ENCODE measurements around the gene FBXO9. TPM values are rescaled to one million over a fixed set of nuclear protein-coding genes. Genes with fewer than 3 reads are reported as not detected.

FBXO9 gene
- total and polyA plus RNA-seq, 2 of the 8 experiments (the other 6 are each of a cell fraction or from before 2014, with no cell fraction given) = 41.3 to 50.9 TPM

DNA sequence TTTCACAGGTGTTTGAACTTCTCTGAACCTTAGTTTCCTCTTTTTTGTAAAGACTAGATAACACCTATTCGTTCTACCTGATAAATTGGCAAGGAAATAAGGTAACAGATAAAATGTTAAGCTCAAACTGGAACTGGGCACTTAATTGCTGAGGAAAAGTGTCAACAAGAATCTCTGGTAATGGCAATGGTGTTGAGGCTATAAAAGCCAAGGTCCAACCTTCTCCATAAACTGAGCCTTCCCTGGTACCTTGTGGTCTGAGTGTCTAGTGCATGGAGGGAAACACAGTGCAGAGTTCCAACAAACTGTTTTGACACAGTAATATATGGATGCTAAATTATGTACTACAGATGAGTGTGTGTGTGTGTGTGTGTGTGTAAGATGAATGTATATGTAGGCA is 36.7 kb upstream of the FBXO9 start:
- Histone ChIP-seq H3K23ac (ENCODE audit: insufficient read length) (no peak overlapping the region), H3K79me2 (ENCODE audit: control insufficient read depth in 1 of 2, insufficient read depth in 2 of 2, low read length in 2 of 2) (no peaks in the 10 kb centered on the region), H3K36me3 (ENCODE audit: control insufficient read depth in 2 of 4, insufficient read depth in 4 of 4, low read length in 3 of 4) (peaks cover 0 to 12% (median 6%) of the 10 kb centered on the region in 4 experiments; a peak in 4 of 8 replicates), H3K4me1 (replicated peaks in 1 of 4; ENCODE audit: control insufficient read depth in 3 of 4, insufficient read depth in 4 of 4, low read length in 3 of 4) (no peaks in the 10 kb centered on the region), H3K18ac (ENCODE audit: extremely low read depth, low read length) (no peak overlapping the region), H2BK12ac (ENCODE audit: low read depth, low read length) (no peak overlapping the region), H2BK120ac (replicated peaks; ENCODE audit: low read depth, low read length) (no peak overlapping the region), H3K79me1 (ENCODE audit: low read depth, low read length) (no peaks in the 10 kb centered on the region), H3K9me3 (ENCODE audit: insufficient read depth in 2 of 2, low read depth in 1 of 2, low read length in 1 of 2) (no peaks in the 10 kb centered on the region), H4K20me1 (replicated peaks in 1 of 2; ENCODE audit: control insufficient read depth in 1 of 2, insufficient read depth in 2 of 2, low read length in 2 of 2) (no peaks in the 10 kb centered on the region), H3K4me2 (ENCODE audit: insufficient read depth in 1 of 2, low read depth in 2 of 2, low read length in 2 of 2) (no peak overlapping the region), H4K91ac (replicated peaks; ENCODE audit: insufficient read length, low read length) (no peak overlapping the region), H3K27me3 (replicated peaks in 1 of 4; ENCODE audit: control insufficient read depth in 3 of 4, extremely low read depth in 1 of 4, insufficient read depth in 3 of 4, low read length in 3 of 4) (no peaks in the 10 kb centered on the region), H3K9ac (replicated peaks in 1 of 4; ENCODE audit: extremely low read depth in 1 of 4, low read depth in 3 of 4, low read length in 3 of 4) (no peak overlapping the region), H4K5ac (ENCODE audit: insufficient read length, low read depth, low read length) (no peak overlapping the region), H3K4ac (replicated peaks; ENCODE audit: insufficient read length, low read depth, low read length) (no peak overlapping the region), H3K4me3 (ENCODE audit: extremely low read depth in 1 of 4, insufficient read depth in 2 of 4, low read depth in 3 of 4, low read length in 4 of 4) (no peak overlapping the region), H2BK5ac (ENCODE audit: low read depth, low read length) (no peak overlapping the region), H3K14ac (ENCODE audit: insufficient read length) (no peak overlapping the region), H3K23me2 (ENCODE audit: low read depth, low read length) (no peaks in the 10 kb centered on the region), H2BK15ac (ENCODE audit: low read length) (no peak overlapping the region), H3K56ac (replicated peaks; ENCODE audit: insufficient read length, low read depth, low read length) (no peak overlapping the region), H2BK20ac (ENCODE audit: low read length) (no peak overlapping the region), H2AK5ac (ENCODE audit: low read depth, low read length) (no peak overlapping the region), H4K8ac (ENCODE audit: extremely low read depth, insufficient read depth, low read length) (no peak overlapping the region), H3K27ac (ENCODE audit: low read depth, low read length) (no peak overlapping the region), H2AFZ (ENCODE audit: low read length) (no peak overlapping the region)
- FAIRE-seq = no peak
- 86% methylated on average over 1 of the region's 1 CpG; no CpG with 5 or more reads in 1 of the 2 experiments for WGBS, 2 experiments (ENCODE audit: extremely low coverage in 1 of 2, insufficient coverage in 1 of 2, insufficient read length in 1 of 2, insufficient replicate concordance in 2 of 2, low coverage in 1 of 2, low lambda C conversion rate in 2 of 2, missing lambda C conversion rate in 1 of 2)
- POLR2A ChIA-PET (ENCODE audit: partially characterized antibody) = interaction anchor here (0.5 to 0.6 kb wide), 2 partner anchors 20 to 35 kb away, joined by 3 read pairs; no protein-coding TSS in a partner anchor
- TF ChIP-seq RBBP5 (IDR thresholded peaks at IDR 0.05; ENCODE audit: borderline replicate concordance, low read depth, low read length) = no peak
- no peak for TF ChIP-seq HDAC2 (IDR thresholded peaks at IDR 0.05; ENCODE audit: borderline replicate concordance in 1 of 2, low read depth in 2 of 2, low read length in 2 of 2)
- TF ChIP-seq NRF1 (IDR thresholded peaks at IDR 0.05; ENCODE audit: low read depth, low read length) = no peak
- TF ChIP-seq CBX8 (IDR thresholded peaks at IDR 0.05; ENCODE audit: borderline replicate concordance, low read depth, low read length) = no peak
- TF ChIP-seq TAF1 (IDR thresholded peaks at IDR 0.05; ENCODE audit: low read depth, low read length) = no peak
- TF ChIP-seq TCF12 (IDR thresholded peaks at IDR 0.05; ENCODE audit: low read depth, low read length) = no peak
- TF ChIP-seq SP4 (IDR thresholded peaks at IDR 0.05; ENCODE audit: low read length) = no peak
- CTCF ChIA-PET (ENCODE audit: partially characterized antibody) = interaction anchor here (1.8 kb wide), 1 partner anchor 13 kb away, joined by 7 read pairs; no protein-coding TSS in a partner anchor
- no peak for DNase-seq (ENCODE audit: low read depth in 1 of 2, low spot score in 2 of 2)
